GM12874 (cell line): ENCODE data around the gene PIK3R2.

Source experiments
- TF ChIP-seq, protein P1 (sequence below): IDR thresholded peaks from 2 replicates; pipeline ENCODE4 v1.5.1; 2011; ENCODE audit warnings: low read depth, mild to moderate bottlenecking, control low read depth, low read length, moderate library complexity; ENCODE audit not compliant: insufficient read depth

The PIK3R2 gene

DNA sequence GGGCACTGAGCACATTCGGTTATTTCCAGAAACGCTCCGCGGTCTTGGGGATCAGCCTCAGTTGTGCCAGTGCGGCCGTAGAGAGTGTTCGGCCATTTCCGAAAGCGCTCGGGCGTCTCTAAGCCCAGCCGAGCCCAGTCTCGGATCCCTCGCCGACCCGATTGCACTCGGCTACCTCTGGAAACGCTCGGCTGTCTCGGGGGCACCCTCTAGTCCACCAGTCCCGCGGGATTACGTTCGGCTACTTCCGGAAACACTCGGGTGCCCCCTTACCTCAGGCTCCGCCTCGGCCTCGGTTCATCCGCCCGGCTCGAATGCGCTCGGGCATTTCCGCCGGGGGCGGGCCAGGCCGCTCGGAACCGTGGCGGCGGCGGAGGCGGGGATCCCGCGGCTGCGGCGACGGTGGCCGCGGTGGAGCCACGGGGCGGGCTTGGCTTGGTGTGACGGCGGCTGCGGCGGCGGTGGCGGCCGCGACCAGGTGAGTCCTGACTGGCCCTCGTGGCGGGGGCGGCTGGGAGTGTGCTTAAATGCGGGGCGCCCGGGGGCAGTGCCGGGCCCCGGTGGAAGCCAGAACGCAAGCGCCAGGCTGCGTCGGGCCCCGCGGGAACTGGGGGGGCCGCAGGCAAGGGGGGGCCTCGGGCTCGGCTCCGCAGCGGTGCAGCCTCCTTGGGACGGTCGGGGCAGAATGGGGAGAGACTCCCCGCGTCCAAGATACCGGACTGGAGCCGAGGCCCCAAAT, at the start of gene PIK3R2:
PIK3R2 (plus strand) TSS at position 347 of the 739 bp plus-strand sequence. CDS start 2,717 bp downstream, outside the sequence.
- TF ChIP-seq, protein P1, sequence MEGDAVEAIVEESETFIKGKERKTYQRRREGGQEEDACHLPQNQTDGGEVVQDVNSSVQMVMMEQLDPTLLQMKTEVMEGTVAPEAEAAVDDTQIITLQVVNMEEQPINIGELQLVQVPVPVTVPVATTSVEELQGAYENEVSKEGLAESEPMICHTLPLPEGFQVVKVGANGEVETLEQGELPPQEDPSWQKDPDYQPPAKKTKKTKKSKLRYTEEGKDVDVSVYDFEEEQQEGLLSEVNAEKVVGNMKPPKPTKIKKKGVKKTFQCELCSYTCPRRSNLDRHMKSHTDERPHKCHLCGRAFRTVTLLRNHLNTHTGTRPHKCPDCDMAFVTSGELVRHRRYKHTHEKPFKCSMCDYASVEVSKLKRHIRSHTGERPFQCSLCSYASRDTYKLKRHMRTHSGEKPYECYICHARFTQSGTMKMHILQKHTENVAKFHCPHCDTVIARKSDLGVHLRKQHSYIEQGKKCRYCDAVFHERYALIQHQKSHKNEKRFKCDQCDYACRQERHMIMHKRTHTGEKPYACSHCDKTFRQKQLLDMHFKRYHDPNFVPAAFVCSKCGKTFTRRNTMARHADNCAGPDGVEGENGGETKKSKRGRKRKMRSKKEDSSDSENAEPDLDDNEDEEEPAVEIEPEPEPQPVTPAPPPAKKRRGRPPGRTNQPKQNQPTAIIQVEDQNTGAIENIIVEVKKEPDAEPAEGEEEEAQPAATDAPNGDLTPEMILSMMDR, result no peak

DNA sequence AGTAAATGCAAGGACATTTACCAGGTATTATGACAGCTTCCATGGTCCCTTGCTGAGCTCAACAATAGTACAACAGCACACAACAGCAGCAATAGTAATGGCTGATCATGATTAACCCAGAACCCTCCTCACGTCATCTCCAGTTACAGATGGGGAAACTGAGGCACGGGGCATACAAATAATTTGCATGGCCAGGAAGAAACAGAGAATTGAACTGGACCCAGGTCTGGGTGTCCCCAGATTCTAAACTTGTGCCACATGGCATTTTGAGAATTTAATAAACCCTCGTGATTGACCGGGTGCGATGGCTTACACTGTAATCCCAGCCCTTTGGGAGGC, 48.2 kb upstream of the PIK3R2 start:
- TF ChIP-seq, protein P1, result no peak

DNA sequence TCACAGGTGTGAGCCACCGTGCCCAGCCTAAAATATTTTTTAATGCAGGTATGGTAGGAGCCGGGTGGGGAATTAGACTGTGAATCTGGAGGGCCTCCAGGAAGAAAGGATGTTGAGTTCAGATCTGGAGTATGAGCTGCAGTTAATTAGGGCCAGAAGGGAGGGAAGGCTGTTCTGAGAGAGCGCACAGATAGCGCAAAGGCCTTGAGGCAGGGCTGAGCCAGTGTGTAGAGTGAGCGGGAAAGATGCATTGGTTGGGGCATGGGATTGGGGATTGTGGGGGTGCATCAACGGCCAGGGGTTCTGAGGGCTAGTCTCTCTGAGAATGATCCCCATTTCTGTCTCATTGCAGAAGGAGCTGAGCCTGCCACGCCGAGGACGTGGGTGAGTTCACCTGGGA, 45.7 kb upstream of the PIK3R2 start:
- TF ChIP-seq, protein P1, result no peak

DNA sequence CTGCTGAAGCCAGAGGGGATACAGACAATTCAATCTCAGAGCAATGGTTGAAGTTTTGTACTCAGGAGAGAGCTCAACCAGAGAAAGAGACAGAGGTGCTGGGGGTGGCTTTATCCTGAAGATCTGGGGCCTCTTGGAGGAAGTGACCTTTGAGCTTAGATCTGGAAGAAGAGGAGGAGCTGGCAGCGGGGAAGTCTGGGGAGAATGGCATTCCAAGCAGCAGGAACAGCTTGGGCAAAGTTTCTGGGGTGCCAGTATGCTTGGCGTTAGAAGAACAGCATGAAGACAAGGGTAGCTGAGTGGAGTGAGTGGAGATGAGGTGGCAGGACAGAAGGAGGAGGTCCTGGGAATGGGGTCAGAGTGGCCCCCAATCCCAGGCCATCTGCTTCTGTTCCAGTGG, 44.1 kb upstream of the PIK3R2 start:
- TF ChIP-seq, protein P1, result no peak

DNA sequence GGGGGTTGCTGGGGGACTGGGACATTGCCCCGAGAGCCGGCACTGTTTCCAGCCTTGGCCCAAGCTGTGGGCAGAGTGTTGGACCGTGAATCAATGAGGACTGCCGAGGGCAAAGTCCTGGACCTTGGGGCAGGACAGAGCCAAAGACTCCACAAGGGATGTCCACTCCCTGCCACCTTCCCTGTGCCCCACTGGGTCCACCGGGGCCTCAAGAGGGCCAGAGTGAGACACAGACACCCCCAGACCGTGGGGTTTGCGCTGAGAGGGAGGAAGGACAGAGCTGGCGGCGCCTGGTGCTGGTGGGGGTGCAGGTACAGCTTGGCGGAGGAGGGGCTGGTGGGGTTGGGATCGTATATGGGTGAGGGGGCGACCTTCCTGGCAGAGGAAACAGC, 43.6 kb upstream of the PIK3R2 start:
- TF ChIP-seq, protein P1, result no peak

DNA sequence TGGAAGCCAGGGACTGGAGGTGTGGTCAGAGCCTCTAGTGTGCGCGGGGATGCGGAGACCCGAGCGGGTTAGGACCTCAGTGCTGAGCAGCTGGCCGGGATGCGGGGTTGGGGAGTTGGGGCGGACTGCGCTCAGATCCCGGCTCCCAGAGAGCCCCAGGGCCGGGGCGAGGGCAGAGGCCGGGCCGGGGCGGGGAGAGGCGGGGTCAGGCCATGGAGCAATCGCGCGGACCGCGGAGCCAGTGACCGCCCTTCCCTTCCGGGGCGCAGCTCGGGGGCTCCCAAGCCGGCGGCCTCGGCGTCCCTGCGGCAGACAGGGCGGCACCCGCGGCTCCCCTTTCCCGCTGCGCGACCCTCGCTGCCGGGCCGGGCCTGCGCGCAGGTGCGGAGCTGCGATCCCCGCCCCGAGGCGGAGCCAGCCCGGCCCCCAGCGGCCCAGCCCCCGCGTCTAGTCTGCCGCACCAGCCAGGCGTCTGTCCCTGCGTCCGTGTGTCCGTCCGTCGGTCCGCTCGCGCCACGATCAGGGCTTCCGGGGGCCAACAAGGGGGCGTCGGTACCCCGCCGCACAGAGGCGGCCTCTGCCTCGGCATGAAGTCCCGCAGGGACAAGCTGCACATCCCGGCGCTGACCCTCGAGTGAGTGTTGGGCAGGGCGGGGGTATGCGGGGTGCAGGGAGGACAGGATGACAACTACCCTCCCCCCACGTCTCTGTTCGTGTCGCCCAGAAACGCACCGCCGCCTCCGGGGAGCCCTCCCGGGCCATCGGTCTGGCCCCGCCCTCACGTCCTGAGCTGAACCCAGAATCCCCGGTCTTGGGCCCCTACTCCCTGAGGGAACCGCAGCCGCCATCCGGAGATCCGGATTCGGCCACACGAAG, 43.0 kb upstream of the PIK3R2 start:
- TF ChIP-seq, protein P1, result no peak

DNA sequence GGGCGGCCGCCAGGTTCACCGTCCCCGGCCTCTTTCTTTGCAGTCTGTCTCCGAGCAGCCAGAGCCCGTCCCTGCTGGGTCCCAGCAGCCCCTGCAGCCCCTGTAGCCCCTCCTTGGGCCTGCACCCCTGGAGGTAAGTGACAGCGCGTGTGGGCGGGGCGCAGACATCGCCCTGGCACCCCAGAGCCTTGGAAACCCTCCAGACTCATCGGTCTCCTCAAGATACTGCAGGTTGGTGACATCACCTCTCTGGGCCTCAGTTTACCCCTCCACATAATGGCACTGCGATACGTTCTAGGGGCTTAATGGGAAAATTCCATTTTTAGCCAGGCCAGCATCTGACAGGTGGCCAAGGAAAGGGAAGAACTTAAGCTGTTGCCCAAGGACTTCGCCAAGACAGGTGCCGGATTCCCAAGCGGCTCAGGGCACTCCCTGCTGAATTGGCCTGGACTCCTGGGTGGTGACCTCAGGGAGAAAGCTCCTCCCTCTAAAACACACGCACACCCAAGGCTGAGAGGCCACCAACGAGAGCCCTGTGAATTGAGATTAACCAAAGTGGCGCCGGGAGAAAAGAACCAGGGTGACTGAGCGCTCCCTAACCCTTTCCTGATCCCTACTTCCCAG, 42.2 kb upstream of the PIK3R2 start:
- TF ChIP-seq, protein P1, result no peak
